Measurements from ENCODE around the gene GPC3. TPM values are rescaled to one million over a fixed set of nuclear protein-coding genes. Genes with fewer than 3 reads are reported as not detected.
A peak's percentile ranks its signal among the peaks of the same experiment; 100 is the strongest.

GPC3 gene
- total RNA-seq, 1 donor = not detected

GRCh38 chrX:133576876-133577275 is 408.5 kb downstream of the GPC3 start:
- TF ChIP-seq CTCF (IDR thresholded peaks at IDR 0.05; ENCODE audit: insufficient read depth, low read length) = no peak
- DNase-seq (ENCODE audit: low read depth) = no peak
- H3K4me3 ChIP-seq (ENCODE audit: low read depth, low read length) = no peak overlapping the region

GRCh38 chrX:133575501-133576136 is 409.8 kb downstream of the GPC3 start:
- no peak overlapping the region for H3K4me3 ChIP-seq (ENCODE audit: low read depth, low read length)
- TF ChIP-seq CTCF (IDR thresholded peaks at IDR 0.05; ENCODE audit: insufficient read depth, low read length) = no peak
- DNase-seq (ENCODE audit: low read depth) = no peak

- no peak for TF ChIP-seq CTCF (IDR thresholded peaks at IDR 0.05; ENCODE audit: insufficient read depth, low read length)
- DNase-seq (ENCODE audit: low read depth) = no peak
- H3K4me3 ChIP-seq (ENCODE audit: low read depth, low read length) = no peak overlapping the region
Measured at GRCh38 chrX:133574716-133575115, 410.7 kb downstream of the GPC3 start.

- no peak for TF ChIP-seq CTCF (IDR thresholded peaks at IDR 0.05; ENCODE audit: insufficient read depth, low read length)
- peak; percentile 47 for DNase-seq (ENCODE audit: low read depth)
- no peak overlapping the region for H3K4me3 ChIP-seq (ENCODE audit: low read depth, low read length)
Measured at GRCh38 chrX:133570549-133570948, 414.8 kb downstream of the GPC3 start.

GRCh38 chrX:133569217-133569616 is 416.2 kb downstream of the GPC3 start:
- H3K4me3 ChIP-seq (ENCODE audit: low read depth, low read length) = no peak overlapping the region
- no peak for TF ChIP-seq CTCF (IDR thresholded peaks at IDR 0.05; ENCODE audit: insufficient read depth, low read length)
- no peak for DNase-seq (ENCODE audit: low read depth)

- H3K4me3 ChIP-seq (ENCODE audit: low read depth, low read length) = no peak overlapping the region
- TF ChIP-seq CTCF (IDR thresholded peaks at IDR 0.05; ENCODE audit: insufficient read depth, low read length) = no peak
Measured at GRCh38 chrX:133568109-133568508, 417.3 kb downstream of the GPC3 start.

GRCh38 chrX:133566876-133567275 is 418.5 kb downstream of the GPC3 start:
- no peak for TF ChIP-seq CTCF (IDR thresholded peaks at IDR 0.05; ENCODE audit: insufficient read depth, low read length)
- H3K4me3 ChIP-seq (ENCODE audit: low read depth, low read length) = no peak overlapping the region
- no peak for DNase-seq (ENCODE audit: low read depth)

More at GRCh38 chrX:133568109-133568508, 417.3 kb downstream of the GPC3 start:
- no peak for DNase-seq (ENCODE audit: low read depth)

All from fibroblast of the aortic adventitia (primary cell).